ENCODE results near the gene HES4.
"Not testable (repeated sequence)": the region's sequence is repeated elsewhere in the genome, so short reads cannot be mapped to it uniquely, and the experiment has no call there.

The HES4 gene

DNA sequence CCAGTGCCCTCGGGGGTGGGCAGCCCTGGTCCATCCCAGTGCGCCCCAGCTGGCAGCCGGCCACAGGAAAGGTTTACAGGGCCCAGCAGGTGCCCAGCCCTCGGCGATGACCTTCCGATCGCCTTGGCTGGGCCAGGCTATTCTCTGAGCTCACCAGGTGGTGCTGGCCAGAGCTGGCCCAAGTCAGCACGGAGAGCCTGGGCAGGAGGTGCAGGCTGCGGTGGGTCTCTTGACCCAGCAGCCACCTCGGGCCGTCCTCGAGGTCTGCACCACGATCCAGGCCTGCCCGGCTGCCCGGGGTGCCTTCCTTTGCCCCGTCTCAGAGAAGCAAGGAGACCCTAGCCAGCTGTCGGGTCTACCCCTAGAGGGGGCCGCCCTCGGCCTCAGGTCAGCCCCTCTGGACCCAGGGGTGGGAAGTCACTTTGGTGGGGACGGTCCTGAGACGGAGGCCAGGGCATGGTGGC, 18.4 kb downstream of the HES4 start:
- no peak for DNase-seq (ENCODE audit: low read depth in 1 of 2, low spot score in 1 of 2)

DNA sequence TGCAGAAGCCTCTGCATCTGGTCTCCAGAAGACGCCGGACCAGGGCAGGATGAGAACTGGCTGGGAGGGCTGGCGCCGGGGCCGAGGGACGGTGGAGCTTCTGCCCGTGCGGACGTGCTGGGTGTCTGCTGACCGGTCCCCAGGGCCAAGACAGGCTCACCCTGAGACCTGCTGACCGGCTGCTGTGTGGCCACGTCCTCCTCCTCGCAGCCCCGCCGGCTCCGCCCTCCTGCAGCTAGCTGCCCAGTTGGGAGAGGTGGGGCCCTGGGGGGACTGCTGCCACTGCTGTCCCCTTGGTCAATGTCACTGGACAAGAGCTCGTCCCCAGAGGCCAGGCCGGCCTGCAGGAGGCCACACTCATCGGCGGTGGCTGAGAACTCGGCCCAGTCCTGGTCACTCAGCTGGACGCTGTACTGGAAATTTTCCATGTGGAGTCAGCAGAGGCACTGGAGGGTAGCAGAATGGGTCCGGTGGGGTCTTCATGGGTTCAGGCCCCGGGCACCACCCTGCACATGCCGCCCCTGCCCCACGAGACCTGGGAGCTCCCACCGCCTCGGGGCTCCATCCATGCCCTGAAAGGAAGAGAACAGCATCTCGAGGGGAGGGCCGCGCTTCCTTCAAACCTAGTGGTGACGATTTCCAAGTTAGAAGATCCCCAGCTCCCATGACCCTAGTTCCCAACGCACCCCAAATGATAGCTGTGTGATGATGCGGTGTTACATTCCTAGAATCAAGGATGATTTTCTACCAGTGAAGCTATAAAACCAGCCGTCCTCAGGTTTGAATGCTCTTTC, 19.1 kb downstream of the HES4 start:
- DNase-seq (ENCODE audit: low read depth in 1 of 2, low spot score in 1 of 2), result no peak

DNA sequence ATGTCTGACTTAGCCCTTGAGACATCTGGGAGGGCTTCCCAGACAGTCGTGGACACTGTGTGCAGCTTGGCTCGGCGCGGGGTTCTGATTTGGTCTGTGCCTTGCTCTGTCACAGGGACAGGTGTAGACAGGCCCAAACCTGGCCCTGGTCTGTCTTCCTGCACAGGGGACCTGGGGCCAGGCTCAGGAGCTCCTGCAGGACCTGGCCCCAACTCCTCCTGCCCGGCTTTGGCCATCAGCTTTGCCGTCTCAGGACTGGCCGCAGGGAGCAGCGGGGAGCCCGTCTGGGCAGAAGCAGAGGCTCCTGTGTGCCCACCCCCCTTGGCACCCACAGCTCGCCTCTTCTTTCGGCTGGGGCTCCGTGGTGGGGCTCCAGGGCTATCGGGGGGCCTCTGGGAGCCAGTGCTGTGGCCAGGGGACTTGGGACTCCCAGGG, 19.7 kb downstream of the HES4 start:
- DNase-seq (ENCODE audit: low read depth in 1 of 2, low spot score in 1 of 2), result no peak

DNA sequence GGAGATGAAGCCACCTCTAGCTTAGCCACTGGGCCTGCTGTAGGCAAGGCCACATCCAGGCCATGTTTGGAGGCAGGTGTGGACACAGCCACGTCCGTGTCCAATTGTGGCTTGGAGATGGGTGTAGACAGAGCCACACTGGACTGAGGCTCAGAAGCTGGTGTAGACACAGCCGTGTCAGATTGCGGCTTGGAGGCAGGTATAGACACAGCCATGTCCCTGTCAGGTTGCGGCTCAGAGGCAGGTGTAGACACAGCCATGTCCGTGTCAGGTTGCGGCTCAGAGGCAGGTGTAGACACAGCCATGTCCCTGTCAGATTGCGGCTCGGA, 20.2 kb downstream of the HES4 start:
- DNase-seq (ENCODE audit: low read depth in 1 of 2, low spot score in 1 of 2), result no peak

DNA sequence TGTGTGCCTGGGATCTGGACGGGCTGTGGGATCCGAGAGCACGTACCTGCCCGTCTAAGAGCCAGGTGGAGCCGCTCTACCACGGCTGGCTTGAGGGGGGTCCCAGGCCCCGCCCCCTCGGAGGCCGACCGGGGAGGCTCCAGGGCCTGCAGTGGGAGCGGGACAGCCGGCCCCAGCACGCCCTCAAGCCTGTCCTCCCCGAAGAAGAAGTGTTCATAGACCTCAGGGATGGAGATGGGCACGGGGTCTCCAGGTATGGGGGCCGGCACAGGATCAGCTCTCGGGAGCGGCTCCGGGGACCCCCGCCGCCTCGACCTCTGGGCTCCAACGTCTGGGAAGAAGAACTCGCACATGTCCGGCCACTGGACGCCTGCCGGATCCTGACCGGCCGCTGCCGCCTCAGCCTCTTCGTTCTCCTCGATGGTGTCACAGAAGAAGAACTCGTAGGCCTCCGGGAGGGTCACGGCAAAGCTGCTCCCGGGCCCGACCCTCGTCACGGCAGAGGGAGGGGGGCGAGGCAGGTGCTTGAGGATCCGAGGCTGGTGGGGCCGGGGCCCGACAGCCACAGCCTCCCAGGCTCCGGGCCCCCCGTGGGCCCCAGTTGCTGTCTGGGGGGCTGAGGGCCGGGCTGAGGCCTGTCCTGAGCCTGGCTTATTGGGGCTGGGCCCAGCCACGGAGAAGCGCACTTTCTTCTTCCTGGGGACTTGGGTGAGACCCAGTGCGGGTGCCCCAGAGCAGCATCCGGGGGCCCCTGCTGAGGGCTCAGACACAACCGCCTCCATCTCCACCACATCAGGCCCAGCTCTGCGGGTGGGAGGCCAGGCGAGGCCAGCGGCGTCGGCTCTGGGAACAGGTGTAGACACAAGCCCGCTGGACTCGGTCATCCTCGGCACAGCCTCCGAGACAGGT, 20.8 kb downstream of the HES4 start:
- no peak for DNase-seq (ENCODE audit: low read depth in 1 of 2, low spot score in 1 of 2)

DNA sequence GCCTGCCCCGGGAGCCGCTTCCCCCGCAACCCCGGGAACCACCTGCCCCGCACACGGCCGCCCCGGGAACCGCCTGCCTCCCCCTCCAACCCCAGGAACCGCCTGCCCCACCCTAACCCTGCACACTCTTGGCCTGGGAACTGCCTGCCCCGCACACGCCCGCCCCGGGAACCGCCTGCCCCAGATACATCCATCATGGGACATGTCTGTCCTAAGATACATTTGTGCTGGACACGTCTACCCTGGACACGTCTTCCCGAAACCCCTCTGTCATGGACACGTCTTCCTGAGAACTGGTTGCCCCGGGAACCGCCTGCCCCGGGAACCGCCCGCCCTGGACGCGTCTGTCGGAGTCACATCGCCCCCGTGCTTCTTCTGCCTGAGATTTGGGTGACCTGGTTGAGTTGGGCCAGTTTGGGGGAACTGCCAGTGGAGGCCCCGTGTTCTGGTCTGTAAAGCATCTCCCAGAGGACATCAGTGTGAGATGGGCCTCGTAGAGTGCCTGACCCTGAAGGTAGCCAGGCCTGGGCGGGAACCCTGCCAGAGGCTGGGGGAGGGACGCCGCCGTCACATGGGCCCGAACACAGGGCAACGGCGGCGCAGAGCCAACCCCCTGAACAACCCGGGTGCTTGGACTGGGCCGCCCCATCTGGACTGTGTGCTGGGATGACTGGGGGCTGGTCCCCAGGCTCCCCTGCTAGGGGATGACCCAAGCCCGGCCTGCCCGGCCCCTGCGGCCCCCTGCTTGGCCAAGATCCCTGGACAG, 21.6 kb downstream of the HES4 start:
- no peak for DNase-seq (ENCODE audit: low read depth in 1 of 2, low spot score in 1 of 2)

DNA sequence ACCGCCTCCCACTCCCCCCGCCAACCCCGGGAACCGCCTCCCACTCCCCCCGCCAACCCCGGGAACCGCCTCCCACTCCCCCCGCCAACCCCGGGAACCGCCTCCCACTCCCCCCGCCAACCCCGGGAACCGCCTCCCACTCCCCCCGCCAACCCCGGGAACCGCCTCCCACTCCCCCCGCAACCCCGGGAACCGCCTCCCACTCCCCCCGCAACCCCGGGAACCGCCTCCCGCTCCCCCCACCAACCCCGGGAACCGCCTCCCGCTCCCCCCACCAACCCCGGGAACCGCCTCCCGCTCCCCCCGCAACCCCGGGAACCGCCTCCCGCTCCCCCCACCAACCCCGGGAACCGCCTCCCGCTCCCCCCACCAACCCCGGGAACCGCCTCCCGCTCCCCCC, 23.1 kb downstream of the HES4 start:
- DNase-seq (ENCODE audit: low read depth in 1 of 2, low spot score in 1 of 2), result not testable (repeated sequence)

DNA sequence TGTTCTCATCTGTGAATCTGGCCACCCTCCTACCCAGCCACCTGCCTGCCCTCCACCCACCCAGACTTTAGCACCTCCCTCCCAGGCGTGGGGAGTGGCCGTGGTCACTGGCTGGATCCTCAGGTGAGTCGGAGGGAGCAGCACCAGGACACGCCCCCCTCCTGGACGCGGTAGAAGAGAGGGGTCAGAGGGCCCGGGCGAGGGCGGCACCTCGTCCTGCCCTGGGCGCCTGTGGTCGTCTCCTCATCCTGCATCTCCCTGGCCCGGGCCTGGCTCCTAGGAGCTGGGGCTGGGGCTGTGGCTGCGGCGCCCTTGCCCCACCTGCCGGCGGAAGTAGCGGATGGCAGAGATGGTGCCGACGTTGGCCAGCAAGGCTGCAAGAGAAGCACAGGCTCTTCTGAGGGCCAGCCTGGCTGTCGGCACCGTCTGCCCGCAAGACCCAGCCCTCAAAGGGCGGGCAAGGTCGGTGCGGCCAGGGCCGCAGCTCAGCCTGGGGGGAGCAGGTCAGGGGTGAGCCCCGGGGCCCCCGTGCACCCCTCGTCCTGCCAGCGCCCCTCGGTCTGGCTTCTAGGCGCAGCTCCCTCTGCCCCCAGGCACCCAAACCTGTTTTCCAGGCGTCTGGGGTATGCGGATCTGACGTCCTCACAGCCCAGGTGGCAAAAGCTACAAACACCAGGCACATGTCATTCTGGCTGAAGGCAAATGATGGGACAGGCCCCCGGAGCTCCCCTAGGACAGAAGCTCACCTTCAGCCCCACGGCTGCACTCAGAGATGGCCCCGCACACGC, 23.8 kb downstream of the HES4 start:
- peak in 1 of 2 donors; percentile 59 for DNase-seq (ENCODE audit: low read depth in 1 of 2, low spot score in 1 of 2)

DNA sequence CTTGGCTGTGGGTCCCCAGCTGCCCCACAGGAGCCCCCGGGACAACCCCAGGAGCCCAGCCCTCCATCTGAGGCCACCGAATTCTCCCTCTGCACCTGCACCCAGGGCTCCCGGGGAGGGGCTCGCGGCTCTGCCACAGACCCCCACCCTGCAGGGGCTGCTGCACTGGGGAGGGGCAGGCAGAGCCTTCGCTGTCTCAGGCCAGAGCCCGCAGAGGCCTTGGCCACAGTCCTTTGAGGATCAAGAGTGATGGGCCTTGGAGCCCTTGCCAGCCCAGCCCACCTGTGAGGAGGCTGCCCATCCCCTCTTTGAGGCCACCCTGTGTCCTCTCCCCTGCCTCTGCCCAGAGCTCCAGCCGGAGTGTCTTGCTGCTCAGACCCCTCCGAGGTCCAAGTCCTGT, 24.5 kb downstream of the HES4 start:
- no peak for DNase-seq (ENCODE audit: low read depth in 1 of 2, low spot score in 1 of 2)

DNA sequence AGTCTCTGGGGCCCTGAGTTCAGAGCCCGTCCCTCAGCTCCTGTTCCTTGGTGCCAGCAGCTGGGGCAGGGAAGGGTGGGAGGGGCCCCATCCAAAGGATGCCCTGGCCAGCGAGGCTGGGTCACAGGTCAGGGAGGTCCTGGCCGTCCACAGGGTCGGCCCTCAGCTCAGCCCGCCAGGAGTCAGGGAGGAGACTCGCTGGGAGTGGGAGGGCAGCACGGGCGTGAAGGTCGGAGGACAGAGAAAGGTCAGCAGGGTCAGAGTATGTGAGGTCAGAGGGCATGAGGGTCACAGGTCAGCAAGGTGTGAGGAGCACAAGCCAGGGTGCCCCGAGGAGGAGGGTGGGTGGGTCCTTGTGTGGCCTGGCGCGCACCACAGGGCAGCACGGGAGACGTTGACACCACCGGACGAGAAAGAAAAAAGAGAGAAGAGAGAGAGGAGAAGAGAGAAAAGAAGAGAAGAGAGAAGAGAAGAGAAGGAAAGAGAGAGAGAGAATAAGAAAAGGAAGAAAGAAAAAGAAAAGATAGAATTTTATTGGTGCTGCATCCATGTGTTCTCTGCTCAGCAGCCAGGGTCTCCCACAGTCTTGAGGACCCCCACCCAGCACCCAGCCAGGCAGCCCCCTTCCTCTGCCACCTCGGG, 25.1 kb downstream of the HES4 start:
- DNase-seq (ENCODE audit: low read depth in 1 of 2, low spot score in 1 of 2), result no peak

DNA sequence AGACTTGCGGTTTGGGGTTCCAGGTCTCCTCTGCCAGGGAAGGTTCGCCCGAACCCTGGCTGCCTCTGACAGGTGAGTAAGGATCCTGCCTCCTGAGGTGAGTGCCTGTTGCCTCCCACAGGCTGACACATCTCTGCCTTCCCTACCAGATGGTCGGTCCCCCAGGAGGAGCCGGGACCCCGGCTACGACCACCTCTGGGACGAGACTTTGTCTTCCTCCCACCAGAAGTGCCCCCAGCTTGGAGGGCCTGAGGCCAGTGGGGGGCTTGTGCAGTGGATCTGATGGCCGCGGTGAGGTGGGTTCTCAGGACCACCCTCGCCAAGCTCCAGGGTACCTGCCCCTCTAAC, 25.6 kb downstream of the HES4 start:
- DNase-seq (ENCODE audit: low read depth in 1 of 2, low spot score in 1 of 2), result no peak

DNA sequence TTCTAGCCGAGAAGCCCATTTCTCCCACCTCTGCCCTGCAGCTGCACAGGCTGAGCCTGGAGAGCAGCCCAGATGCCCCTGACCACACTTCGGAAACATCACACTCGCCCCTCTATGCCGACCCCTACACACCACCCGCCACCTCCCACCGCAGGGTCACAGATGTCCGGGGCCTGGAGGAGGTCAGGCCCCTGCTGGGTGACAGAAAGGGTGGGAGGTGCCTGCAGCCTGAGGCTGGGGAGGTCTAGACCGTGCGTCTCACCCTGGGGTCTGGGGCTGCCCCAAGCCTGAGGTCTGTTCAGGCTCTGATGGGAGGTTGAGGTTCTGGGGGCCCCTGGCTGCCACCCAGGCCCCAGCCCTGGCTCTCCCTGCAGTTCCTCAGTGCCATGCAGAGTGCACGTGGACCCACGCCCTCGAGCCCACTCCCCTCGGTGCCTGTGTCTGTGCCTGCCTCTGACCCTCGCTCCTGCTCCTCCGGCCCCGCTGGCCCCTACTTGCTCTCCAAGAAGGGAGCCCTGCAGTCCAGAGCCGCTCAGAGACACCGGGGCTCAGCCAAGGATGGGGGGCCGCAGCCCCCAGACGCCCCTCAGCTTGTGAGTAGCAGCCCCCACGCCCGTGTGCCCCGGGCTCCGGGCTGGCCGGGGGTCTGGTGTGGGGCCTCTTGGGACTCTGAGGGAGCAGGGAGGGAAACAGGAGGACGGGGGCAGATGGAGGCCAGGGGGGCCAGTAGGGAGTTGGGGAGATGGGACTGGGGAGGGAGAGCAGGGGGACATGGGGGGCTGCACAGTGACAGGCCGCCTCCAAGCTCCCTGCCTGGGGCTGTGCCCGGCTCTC, 26.2 kb downstream of the HES4 start:
- no peak for DNase-seq (ENCODE audit: low read depth in 1 of 2, low spot score in 1 of 2)

DNA sequence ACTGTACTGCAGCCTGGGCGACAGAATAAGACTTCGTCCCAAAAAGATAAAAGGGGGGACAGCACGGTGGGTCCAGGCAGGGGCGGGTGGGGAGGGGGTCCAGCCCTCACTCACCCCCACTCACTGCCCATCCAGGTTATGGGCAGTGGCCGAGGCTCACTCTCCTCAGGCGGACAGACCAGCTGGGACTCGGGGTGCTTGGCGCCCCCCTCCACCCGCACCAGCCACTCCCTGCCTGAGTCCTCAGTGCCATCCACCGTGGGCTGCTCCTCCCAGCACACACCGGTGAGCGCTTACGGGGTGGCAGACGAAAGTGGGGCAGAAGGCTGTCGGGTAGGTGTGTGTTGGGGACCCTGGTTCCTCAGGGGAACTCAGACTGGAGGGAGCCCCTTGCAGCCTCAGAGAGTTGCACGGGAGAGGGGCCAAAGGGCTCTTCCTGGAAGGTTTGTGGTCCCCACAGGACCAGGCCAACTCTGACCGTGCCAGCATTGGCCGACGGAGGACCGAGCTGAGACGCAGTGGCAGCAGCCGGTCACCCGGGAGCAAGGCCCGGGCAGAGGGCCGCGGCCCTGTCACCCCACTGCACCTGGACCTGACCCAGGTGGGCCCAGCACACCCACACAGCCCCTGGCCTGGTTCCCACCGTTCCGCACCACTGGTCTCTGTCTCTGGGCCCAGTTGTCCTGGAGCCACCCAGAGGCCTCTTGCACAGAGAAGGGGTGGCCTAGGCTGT, 27.0 kb downstream of the HES4 start:
- no peak for DNase-seq (ENCODE audit: low read depth in 1 of 2, low spot score in 1 of 2)

DNA sequence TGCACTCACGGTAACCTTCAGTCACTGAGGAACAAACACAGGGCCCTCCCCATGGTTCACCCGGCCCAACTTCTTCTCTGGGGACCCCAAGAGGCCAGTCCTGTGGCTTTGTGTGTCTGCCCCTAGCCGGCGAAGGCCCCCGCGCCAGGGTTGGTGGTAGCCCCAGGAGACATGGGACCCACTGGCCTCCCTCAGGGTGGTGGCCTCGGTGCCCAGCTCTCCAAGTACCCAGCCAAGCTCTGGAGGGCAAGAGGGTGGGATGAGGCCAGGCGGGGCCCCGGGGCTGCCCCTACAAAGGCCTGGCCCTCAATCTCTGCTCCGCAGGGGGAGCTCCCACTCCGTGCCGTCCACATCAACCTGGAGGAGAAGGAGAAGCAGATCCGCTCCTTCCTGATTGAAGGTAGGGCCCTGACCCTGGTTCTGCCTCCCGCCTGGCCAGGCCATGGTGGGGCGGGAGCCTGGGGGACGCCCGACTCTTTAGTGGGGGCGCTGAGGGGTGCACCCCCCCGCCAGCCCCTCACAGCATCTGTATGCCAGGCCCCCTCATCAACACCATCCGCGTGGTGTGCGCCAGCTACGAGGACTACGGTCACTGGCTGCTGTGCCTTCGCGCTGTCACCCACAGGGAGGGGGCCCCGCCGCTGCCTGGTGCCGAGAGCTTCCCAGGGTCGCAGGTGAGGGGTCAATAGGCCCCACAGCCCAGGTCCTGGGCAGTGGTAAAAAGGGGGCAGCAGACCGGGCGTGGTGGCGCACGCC, 28.0 kb downstream of the HES4 start:
- no peak for DNase-seq (ENCODE audit: low read depth in 1 of 2, low spot score in 1 of 2)

DNA sequence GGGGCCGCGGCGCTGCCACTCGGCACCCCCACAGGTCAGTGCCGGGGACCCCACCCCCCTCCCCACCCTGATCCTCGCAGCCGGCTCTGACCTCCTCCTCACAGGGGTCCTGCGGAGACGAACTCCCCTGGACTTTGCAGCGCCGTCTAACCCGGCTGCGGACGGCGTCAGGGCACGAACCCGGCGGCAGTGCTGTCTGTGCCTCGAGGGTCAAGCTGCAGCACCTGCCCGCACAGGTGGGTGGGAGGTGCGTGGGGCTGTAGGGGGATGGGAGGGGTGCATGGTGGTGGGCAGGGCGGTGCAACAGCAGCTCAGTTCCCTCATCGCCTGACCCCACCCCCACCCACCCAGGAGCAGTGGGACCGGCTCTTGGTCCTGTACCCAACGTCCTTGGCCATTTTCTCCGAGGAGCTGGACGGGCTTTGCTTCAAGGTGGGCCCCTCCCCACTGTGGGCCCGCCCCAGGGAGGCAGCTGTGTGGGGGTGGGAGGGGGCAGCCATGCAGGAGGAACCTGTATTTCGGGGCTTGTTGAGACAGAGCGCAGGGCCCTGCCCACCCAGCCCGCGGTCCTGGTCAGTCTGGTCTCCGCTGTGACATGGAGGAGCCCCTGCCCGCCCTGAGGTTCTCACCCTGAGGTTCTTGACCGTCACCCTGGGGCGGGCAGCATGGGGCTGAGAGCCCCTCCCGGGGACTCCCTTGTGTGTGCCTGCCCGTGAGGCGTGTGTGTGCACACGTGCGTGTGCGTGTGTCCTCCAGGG, 28.7 kb downstream of the HES4 start:
- no peak for DNase-seq (ENCODE audit: low read depth in 1 of 2, low spot score in 1 of 2)

DNA sequence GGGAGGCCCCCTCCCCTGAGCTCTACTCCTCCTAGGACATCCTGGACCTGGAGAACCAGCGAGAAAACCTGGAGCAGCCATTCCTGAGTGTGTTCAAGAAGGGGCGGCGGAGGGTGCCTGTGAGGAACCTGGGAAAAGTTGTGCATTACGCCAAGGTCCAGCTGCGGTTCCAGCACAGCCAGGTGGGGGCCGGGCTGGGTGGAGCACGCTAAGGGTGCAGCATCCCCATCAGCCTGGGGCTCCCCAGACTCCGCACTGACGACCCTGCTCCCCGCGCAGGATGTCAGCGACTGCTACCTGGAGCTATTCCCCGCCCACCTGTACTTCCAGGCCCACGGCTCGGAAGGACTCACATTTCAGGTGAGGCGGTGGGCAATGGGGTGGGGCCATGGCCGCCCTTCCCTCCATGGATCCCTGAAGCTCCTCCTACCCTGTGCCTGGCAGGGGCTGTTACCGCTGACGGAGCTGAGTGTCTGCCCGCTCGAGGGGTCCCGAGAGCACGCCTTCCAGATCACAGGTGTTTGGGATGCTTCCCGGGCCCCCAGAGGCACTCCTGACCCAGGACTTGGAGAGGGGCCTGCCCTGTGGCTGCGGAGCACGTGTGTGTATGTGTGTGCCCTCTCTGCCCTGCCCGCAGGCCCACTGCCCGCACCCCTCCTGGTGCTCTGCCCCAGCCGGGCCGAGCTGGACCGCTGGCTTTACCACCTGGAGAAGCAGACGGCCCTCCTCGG, 29.5 kb downstream of the HES4 start:
- no peak for DNase-seq (ENCODE audit: low read depth in 1 of 2, low spot score in 1 of 2)

Measured in activated CD4-positive, alpha-beta T cell treated with anti-CD3 and anti-CD28 coated beads, Interleukin-2, amount 50 U/mL, for 24 hours (primary cell).